Erythroblast (primary cell): ENCODE measurements around the gene RPL19.

ENCODE experiments used
- GATA1 ChIP-seq: IDR thresholded peaks from 2 replicates; pipeline ENCODE4 v1.6.1; 2011; ENCODE audit warnings: low read depth, mild to moderate bottlenecking, control low read depth, low read length, moderate library complexity
- POLR2A ChIP-seq: IDR thresholded peaks from 2 replicates; pipeline ENCODE4 v1.6.1; 2011; ENCODE audit warnings: mild to moderate bottlenecking, low read length

- TF ChIP-seq POLR2A, result no peak
- TF ChIP-seq GATA1, result no peak
Observed at GRCh38 chr17:39151943-39152818, 47.9 kb upstream of the RPL19 start.
